ENCODE measurements around the gene FAM180A. TPM values are rescaled to one million over a fixed set of nuclear protein-coding genes. Genes with fewer than 3 reads are reported as not detected.

Gene FAM180A
- total and polyA plus RNA-seq, 2 of the 8 experiments (the other 6 are each of a cell fraction or from before 2014, with no cell fraction given): not detected

DNA sequence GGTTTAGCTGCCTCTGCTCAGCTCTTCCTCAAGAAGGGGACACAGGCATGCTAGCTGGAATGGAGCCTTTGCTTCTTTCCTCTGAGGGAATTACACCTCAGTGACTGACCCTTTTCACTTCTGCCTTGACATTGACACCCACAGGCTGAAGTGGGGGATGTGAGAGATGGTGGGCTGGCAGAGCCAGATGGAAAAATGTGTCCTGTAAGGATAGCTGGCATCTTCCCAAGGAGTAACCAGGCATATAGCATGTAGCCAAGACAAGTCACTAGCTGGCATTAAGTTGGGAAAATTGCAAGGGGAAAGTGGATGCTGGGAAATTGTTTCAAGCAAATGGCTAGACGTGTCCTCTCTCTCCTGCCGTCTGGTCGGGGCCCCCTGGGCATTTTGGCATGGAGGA is 66.4 kb downstream of the FAM180A start (continued):
- TF ChIP-seq FOSL1 (IDR thresholded peaks at IDR 0.05; ENCODE audit: insufficient read depth, low read depth, low read length) (no peak), ASH2L (IDR thresholded peaks at IDR 0.05; ENCODE audit: low read length) (no peak), CBX5 (IDR thresholded peaks at IDR 0.05; ENCODE audit: low read depth, low read length) (no peak), BACH1 (IDR thresholded peaks at IDR 0.05; ENCODE audit: low read length) (no peak), BRCA1 (IDR thresholded peaks at IDR 0.05; ENCODE audit: low read depth, low read length) (no peak), POLR2A (IDR thresholded peaks at IDR 0.05; ENCODE audit: control extremely low read depth in 1 of 2, low read depth in 2 of 2, low read length in 2 of 2) (no peak), SIN3A (conservative IDR thresholded peaks at IDR 0.05 in 1 of 2, IDR thresholded peaks at IDR 0.05 in 1 of 2; ENCODE audit: low read depth in 1 of 2, low read length in 2 of 2) (no peak)
- TF ChIP-seq, protein P1, sequence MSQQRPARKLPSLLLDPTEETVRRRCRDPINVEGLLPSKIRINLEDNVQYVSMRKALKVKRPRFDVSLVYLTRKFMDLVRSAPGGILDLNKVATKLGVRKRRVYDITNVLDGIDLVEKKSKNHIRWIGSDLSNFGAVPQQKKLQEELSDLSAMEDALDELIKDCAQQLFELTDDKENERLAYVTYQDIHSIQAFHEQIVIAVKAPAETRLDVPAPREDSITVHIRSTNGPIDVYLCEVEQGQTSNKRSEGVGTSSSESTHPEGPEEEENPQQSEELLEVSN (IDR thresholded peaks at IDR 0.05): no peak
